HFFc6 (cell line): ENCODE measurements around the gene CD276. TPM values are rescaled to one million over a fixed set of nuclear protein-coding genes. Genes with fewer than 3 reads are reported as not detected.
"Not testable (repeated sequence)": the region's sequence is repeated elsewhere in the genome, so short reads cannot be mapped to it uniquely, and the experiment has no call there.

Source experiments
- DNase-seq: peaks from one replicate; pipeline ENCODE4 v3.0.0-alpha.2; 2018
- H3K27ac Mint-ChIP-seq: 2 replicates; pipeline ENCODE4 v1.8.0; 2020; ENCODE audit warnings: mild to moderate bottlenecking, mixed read lengths
- H3K27me3 Mint-ChIP-seq: 2 replicates; pipeline ENCODE4 v1.8.0; 2021; ENCODE audit warnings: mild to moderate bottlenecking, moderate library complexity, mixed read lengths; ENCODE audit not compliant: insufficient read depth
- H3K36me3 Mint-ChIP-seq: 2 replicates; pipeline ENCODE4 v1.8.0; 2021; ENCODE audit warnings: low read depth, mixed read lengths
- H3K4me1 Mint-ChIP-seq: 2 replicates; pipeline ENCODE4 v1.8.0; 2020; ENCODE audit warnings: low read depth, mixed read lengths
- H3K4me3 Mint-ChIP-seq: 2 replicates; pipeline ENCODE4 v1.8.0; 2020; ENCODE audit warnings: mild to moderate bottlenecking, moderate library complexity, mixed read lengths
- H3K9me3 Mint-ChIP-seq: 2 replicates; pipeline ENCODE4 v1.8.0; 2020; ENCODE audit warnings: mild to moderate bottlenecking, mixed read lengths
- CTCF ChIP-seq: fragments of 200-600 bp; sonication (generic); IDR thresholded peaks from 2 replicates; pipeline ENCODE4 v1.5.0; 2021; ENCODE audit warnings: antibody characterized with exemption, mild to moderate bottlenecking
- total RNA-seq, 6 experiments: library from RNA; stranded (reverse); fragmentation: NEBNext Ultra II Directional; extraction: Animal tissue kit (Norgen Biotek cat#: 25700); gene quantifications; 2 replicates in 1 of 6; 3 replicates in 5 of 6; pipeline ENCODE4 v1.2.3, GENCODE V29; 2021

CD276 gene
- total RNA-seq, 6 experiments from 2014 or later, result 86.5 to 121 (median 105) TPM

GRCh38 chr15:73724212-73724611 is 40.0 kb downstream of the CD276 start:
- Mint-ChIP-seq H3K27ac (no peak overlapping the region), H3K4me3 (no peak overlapping the region), H3K9me3 (no peaks in the 10 kb centered on the region), H3K4me1 (peaks cover 17% of the 10 kb centered on the region), H3K27me3 (peaks cover 19% of the 10 kb centered on the region), H3K36me3 (no peaks in the 10 kb centered on the region)
- DNase-seq, result no peak
- no peak for TF ChIP-seq CTCF

- H3K4me1 Mint-ChIP-seq, result peaks cover 17% of the 10 kb centered on the region
Observed at GRCh38 chr15:73727330-73727976, 43.3 kb downstream of the CD276 start.

GRCh38 chr15:73732051-73732450 is 47.9 kb downstream of the CD276 start:
- peaks cover 36% of the 10 kb centered on the region for H3K27me3 Mint-ChIP-seq
- DNase-seq, H3K4me1 Mint-ChIP-seq, H3K27ac Mint-ChIP-seq, H3K36me3 Mint-ChIP-seq, H3K9me3 Mint-ChIP-seq, H3K4me3 Mint-ChIP-seq: not testable (repeated sequence)

More at GRCh38 chr15:73727330-73727976, 43.3 kb downstream of the CD276 start:
- Mint-ChIP-seq H3K36me3 (no peaks in the 10 kb centered on the region), H3K4me3 (no peak overlapping the region), H3K27me3 (peaks cover 8% of the 10 kb centered on the region), H3K9me3 (no peaks in the 10 kb centered on the region), H3K27ac (peak overlapping the region; percentile 70)
- peak; percentile 95 for DNase-seq
- TF ChIP-seq CTCF, result no peak

- peaks cover 44% of the 10 kb centered on the region for H3K27me3 Mint-ChIP-seq
- no peak for TF ChIP-seq CTCF
- DNase-seq, result no peak
- H3K9me3 Mint-ChIP-seq, result no peaks in the 10 kb centered on the region
- no peak overlapping the region for H3K27ac Mint-ChIP-seq
- H3K36me3 Mint-ChIP-seq, result no peaks in the 10 kb centered on the region
- H3K4me3 Mint-ChIP-seq, result no peak overlapping the region
- peaks cover under 1% of the 10 kb centered on the region for H3K4me1 Mint-ChIP-seq
Observed at GRCh38 chr15:73732930-73733329, 48.7 kb downstream of the CD276 start.

GRCh38 chr15:73737535-73737934 is 53.4 kb downstream of the CD276 start:
- TF ChIP-seq CTCF, result no peak
- Mint-ChIP-seq H3K27ac (no peak overlapping the region), H3K27me3 (peaks cover 48% of the 10 kb centered on the region), H3K36me3 (no peaks in the 10 kb centered on the region), H3K4me3 (no peak overlapping the region), H3K4me1 (peaks cover 17% of the 10 kb centered on the region), H3K9me3 (no peaks in the 10 kb centered on the region)
- DNase-seq, result no peak

GRCh38 chr15:73740152-73741048 is 56.2 kb downstream of the CD276 start:
- no peak for TF ChIP-seq CTCF
- H3K27ac Mint-ChIP-seq, result no peak overlapping the region
- DNase-seq, result no peak
- H3K36me3 Mint-ChIP-seq, result no peaks in the 10 kb centered on the region
- H3K9me3 Mint-ChIP-seq, result no peaks in the 10 kb centered on the region
- H3K4me1 Mint-ChIP-seq, result peaks cover 26% of the 10 kb centered on the region
- H3K4me3 Mint-ChIP-seq, result no peak overlapping the region
- peaks cover 28% of the 10 kb centered on the region for H3K27me3 Mint-ChIP-seq
